Measurements from ENCODE around the gene DLG2. TPM values are rescaled to one million over a fixed set of nuclear protein-coding genes. Genes with fewer than 3 reads are reported as not detected.

Gene DLG2
- total RNA-seq, 1 donor from 2014 or later, result 0.26 TPM

DNA sequence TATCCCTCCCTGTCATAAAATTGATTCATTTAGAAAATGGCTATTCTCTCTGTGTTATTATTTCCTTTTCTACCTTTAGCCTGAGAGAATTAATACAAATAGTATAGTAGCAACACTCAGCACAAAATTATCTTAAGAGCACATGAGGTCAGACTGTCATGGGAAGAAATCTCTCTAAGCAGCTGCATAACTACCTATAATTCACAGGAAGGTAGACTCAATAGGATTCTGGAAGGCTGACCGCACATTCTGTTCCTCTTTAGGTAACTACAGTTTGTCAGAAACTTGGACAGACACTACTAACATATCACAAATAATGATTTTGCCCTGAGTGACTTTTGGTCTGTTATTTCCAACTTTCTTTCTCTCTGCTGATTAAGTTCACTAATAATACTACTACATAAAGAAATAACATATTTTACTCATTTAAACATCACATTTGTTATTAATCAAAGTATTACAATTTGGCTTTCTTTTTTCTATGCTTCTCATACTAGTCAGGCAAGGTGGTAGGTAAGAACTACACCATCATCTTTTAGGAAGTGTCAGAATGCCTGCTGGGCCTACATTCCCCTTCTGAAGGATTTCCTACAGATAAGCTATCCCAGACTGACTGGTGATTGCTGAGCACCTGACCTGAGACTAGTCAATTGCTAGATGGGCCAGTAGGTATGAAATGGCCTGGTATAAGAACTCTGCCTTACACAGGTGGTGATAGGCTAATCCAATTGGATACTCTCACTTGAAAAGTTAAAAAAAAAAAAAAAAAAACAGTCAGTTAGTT is 325.1 kb downstream of the DLG2 start:
- no peak overlapping the region for H3K4me3 ChIP-seq (ENCODE audit: low read depth, low read length)
- H3K36me3 ChIP-seq (ENCODE audit: control insufficient read depth, insufficient read depth, low read length), result no peaks in the 10 kb centered on the region
- no peak for DNase-seq (ENCODE audit: low read depth)
- TF ChIP-seq, protein P1, sequence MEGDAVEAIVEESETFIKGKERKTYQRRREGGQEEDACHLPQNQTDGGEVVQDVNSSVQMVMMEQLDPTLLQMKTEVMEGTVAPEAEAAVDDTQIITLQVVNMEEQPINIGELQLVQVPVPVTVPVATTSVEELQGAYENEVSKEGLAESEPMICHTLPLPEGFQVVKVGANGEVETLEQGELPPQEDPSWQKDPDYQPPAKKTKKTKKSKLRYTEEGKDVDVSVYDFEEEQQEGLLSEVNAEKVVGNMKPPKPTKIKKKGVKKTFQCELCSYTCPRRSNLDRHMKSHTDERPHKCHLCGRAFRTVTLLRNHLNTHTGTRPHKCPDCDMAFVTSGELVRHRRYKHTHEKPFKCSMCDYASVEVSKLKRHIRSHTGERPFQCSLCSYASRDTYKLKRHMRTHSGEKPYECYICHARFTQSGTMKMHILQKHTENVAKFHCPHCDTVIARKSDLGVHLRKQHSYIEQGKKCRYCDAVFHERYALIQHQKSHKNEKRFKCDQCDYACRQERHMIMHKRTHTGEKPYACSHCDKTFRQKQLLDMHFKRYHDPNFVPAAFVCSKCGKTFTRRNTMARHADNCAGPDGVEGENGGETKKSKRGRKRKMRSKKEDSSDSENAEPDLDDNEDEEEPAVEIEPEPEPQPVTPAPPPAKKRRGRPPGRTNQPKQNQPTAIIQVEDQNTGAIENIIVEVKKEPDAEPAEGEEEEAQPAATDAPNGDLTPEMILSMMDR (IDR thresholded peaks at IDR 0.05; ENCODE audit: insufficient read depth, low read length, severe bottlenecking), result no peak
- no peak for FAIRE-seq
- no peaks in the 10 kb centered on the region for H3K27me3 ChIP-seq (ENCODE audit: control insufficient read depth, insufficient read depth, low read length)

DNA sequence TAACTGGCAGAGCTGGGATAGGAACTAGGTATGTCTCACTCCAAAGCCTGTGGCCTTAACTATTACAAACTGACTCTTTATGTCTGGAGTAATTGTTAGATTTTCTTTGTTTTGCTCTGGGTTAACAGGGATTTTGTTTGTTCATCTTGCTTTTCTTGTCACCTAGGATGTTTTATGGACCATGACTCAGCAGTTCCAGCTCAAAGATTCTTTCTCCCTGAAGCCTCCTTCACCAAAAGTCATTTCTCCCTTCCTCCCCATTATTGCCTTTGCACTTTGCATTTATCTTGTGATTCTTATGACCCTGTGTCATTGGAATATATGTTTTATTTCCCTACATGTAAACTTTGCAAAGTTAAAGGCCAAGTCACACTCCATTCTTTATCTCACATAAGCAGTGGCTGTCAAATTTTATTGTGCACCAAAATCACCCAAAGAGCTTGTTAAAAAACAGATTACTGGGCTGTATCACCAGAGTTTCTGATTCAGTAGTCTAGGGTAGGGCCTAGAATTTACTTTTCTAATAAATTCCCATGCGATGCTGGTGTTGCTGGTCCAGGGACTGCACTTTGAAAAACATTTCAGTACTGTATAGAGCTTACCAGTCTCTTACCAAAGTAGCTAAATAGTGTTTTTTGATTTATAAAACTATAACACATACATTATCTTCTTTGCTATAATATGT is 327.7 kb downstream of the DLG2 start:
- Histone ChIP-seq H3K4me3 (ENCODE audit: low read depth, low read length) (no peak overlapping the region), H3K27me3 (ENCODE audit: control insufficient read depth, insufficient read depth, low read length) (no peaks in the 10 kb centered on the region), H3K36me3 (ENCODE audit: control insufficient read depth, insufficient read depth, low read length) (no peaks in the 10 kb centered on the region)
- TF ChIP-seq, protein P1 (IDR thresholded peaks at IDR 0.05; ENCODE audit: insufficient read depth, low read length, severe bottlenecking), result no peak
- DNase-seq (ENCODE audit: low read depth) (no peak), FAIRE-seq (no peak)

GRCh38 chr11:85295694-85296271 is 331.4 kb downstream of the DLG2 start:
- TF ChIP-seq, protein P1 (IDR thresholded peaks at IDR 0.05; ENCODE audit: insufficient read depth, low read length, severe bottlenecking), result no peak
- H3K4me3 ChIP-seq (ENCODE audit: low read depth, low read length), result no peak overlapping the region
- FAIRE-seq (no peak), DNase-seq (ENCODE audit: low read depth) (no peak)
- H3K36me3 ChIP-seq (ENCODE audit: control insufficient read depth, insufficient read depth, low read length), result no peaks in the 10 kb centered on the region
- no peaks in the 10 kb centered on the region for H3K27me3 ChIP-seq (ENCODE audit: control insufficient read depth, insufficient read depth, low read length)

DNA sequence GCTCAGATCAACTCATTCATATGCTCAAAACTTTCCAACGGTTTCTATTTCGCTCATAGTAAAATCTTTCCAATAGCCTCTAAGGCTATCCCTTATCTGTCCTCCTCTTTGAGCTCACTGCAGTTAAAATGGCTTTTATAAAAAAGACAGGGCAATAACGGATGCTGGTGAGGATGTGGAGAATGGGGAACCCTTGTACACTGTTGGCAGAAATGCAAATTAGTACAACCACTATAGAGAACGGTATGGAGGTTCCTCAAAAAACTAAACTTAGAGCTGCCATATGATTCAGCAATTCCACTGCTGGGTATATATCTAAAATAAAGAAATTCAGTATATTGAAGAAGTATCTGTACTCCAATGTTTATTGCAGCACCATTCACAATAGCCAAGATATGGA is 345.6 kb downstream of the DLG2 start:
- Histone ChIP-seq H3K4me3 (ENCODE audit: low read depth, low read length) (no peak overlapping the region), H3K36me3 (ENCODE audit: control insufficient read depth, insufficient read depth, low read length) (no peaks in the 10 kb centered on the region), H3K27me3 (ENCODE audit: control insufficient read depth, insufficient read depth, low read length) (no peaks in the 10 kb centered on the region)
- no peak for FAIRE-seq
- no peak for DNase-seq (ENCODE audit: low read depth)
- TF ChIP-seq, protein P1 (IDR thresholded peaks at IDR 0.05; ENCODE audit: insufficient read depth, low read length, severe bottlenecking), result no peak

DNA sequence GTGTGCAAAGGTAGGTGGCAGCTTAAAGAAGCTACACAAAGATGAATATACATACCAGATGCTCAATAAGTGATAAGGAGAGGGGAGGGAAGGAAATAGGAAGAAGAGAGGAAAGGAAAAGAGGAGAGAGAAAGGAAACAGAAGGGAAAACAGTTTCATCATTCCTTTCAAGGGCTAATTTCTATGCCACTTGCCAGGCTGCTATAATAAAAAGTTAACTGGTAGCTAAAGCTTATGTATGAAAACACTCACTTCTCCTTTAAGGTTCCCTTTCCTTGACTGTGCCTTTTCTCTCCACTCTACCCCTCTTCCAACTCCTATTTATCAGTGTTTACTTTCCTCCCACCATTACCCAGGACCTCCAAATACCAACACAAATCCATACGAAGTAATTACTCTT is 347.9 kb downstream of the DLG2 start:
- H3K27me3 ChIP-seq (ENCODE audit: control insufficient read depth, insufficient read depth, low read length), result no peaks in the 10 kb centered on the region
- no peak for DNase-seq (ENCODE audit: low read depth)
- TF ChIP-seq, protein P1 (IDR thresholded peaks at IDR 0.05; ENCODE audit: insufficient read depth, low read length, severe bottlenecking), result no peak
- H3K4me3 ChIP-seq (ENCODE audit: low read depth, low read length), result no peak overlapping the region
- no peaks in the 10 kb centered on the region for H3K36me3 ChIP-seq (ENCODE audit: control insufficient read depth, insufficient read depth, low read length)
- FAIRE-seq, result no peak

Data from bronchial epithelial cell (primary cell).